Peyer's patch (tissue), 4 donors: ENCODE data around the gene SFXN3. TPM values are rescaled to one million over a fixed set of nuclear protein-coding genes. Genes with fewer than 3 reads are reported as not detected.

Experiments
- DNase-seq, 3 donors: peaks; one replicate each; pipeline ENCODE4 v3.0.0-alpha.2; 2017 to 2019
- H3K27ac ChIP-seq, 4 donors: fragments of 200-600 bp; sonication (generic); one replicate each; pipeline ENCODE4 v1.5.1; 2016 to 2019
- H3K27me3 ChIP-seq, 2 donors: fragments of 200-600 bp; sonication (generic); one replicate each; pipeline ENCODE4 v1.5.1; 2019
- H3K36me3 ChIP-seq, 3 donors: fragments of 200-600 bp; sonication (generic); one replicate each; pipeline ENCODE4 v1.5.1; 2016 to 2019
- H3K4me1 ChIP-seq, 4 donors: fragments of 200-600 bp; sonication (generic); one replicate each; pipeline ENCODE4 v1.5.1; 2016 to 2019
- H3K4me3 ChIP-seq, 4 donors: fragments of 200-600 bp; sonication (generic); 1 replicate in 3 of 4; 2 replicates in 1 of 4; pipeline ENCODE4 v1.5.1; 2016 to 2019; ENCODE audit warnings: mild to moderate bottlenecking in 1 of 4
- H3K9me3 ChIP-seq, 4 donors: fragments of 200-600 bp; sonication (generic); one replicate each; pipeline ENCODE4 v1.5.1; 2016 to 2019; ENCODE audit warnings: mild to moderate bottlenecking in 1 of 4
- CTCF ChIP-seq, 6 experiments: fragments of 450-650 bp in 4 of 6; fragments of 200-600 bp in 2 of 6; sonication (generic) in 1 of 6; IDR thresholded peaks; one replicate each; pipeline ENCODE4 v1.5.1; 2017 to 2019; ENCODE audit warnings: antibody characterized with exemption in 6 of 6, mild to moderate bottlenecking in 3 of 6, moderate library complexity in 1 of 6
- POLR2A ChIP-seq, 2 donors: fragments of 450-650 bp; IDR thresholded peaks; one replicate each; pipeline ENCODE4 v1.5.1; 2017; ENCODE audit warnings: antibody characterized with exemption in 2 of 2, mild to moderate bottlenecking in 2 of 2, moderate library complexity in 2 of 2
- total RNA-seq, 4 donors: library from RNA; depleted of rRNA; stranded (reverse); fragments of >200 nt; gene quantifications; one replicate each; pipeline ENCODE4 v1.1.0, GENCODE V29; 2016

Gene SFXN3
- total RNA-seq, 4 donors from 2014 or later: 165 to 772 (median 494) TPM

GRCh38 chr10:101047961-101048892 is 17.2 kb downstream of the SFXN3 start:
- TF ChIP-seq POLR2A (IDR thresholded peaks at IDR 0.05) (no peak), CTCF (IDR thresholded peaks at IDR 0.05) (peak in 3 of 6 experiments; percentile 5 to 16 (median 11))
- Histone ChIP-seq H3K27me3 (peaks cover 0 to 9% of the 10 kb centered on the region in 2 donors), H3K27ac (no peak overlapping the region), H3K4me3 (peak overlapping the region in 1 of 4 donors; percentile 16), H3K9me3 (no peaks in the 10 kb centered on the region), H3K36me3 (no peaks in the 10 kb centered on the region), H3K4me1 (peaks cover 0 to 19% (median 3%) of the 10 kb centered on the region in 4 donors)
- no peak for DNase-seq

DNA sequence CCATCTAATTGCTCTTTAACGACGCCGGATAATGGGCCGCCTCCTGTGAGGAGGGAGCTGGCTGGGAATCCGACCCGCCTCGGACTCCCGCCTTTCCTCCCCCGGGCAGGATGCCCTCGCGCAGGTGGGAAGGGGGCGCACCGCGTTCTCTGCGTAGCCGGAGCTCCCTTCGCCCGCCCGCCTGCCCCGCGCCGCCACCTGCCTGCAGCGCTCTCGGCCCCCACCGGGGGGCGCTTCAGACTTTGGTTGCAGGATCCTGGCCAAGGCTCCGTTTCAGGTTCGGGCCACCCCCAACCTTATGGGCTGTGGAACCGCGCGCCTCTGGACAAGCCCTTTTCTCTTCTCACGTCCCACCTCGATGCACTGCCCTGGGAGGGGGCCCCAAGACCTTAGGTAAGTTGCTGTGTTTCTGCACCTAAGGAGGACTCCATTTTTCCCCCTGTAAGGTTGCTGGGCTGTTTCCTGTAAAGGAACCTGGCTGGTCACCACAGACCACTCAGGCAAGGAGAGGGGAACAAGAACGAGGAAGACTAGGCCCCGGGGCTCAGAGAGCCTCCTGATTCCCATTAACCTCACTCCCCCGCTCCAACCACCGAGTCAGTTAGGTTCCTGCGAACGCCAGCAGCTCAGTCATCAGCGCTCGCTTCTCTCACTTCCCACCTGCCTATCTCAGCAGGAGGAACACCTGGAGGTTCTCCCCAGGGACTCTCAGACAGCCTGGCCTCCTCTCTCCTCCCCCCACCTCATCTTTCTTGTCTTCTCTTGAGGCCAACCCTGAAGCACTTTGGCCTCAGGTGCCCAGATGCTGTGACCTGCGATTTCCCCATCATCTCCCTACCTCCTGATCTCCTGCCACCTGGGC is 19.4 kb downstream of the SFXN3 start:
- peak overlapping the region in 3 of 4 donors; percentile 9 to 30 (median 16) for H3K4me3 ChIP-seq
- no peaks in the 10 kb centered on the region for H3K9me3 ChIP-seq
- H3K27ac ChIP-seq: no peak overlapping the region
- H3K4me1 ChIP-seq: peaks cover 0 to 19% (median 3%) of the 10 kb centered on the region in 4 donors
- peak; percentile 72 to 89 (median 85) for DNase-seq
- H3K27me3 ChIP-seq: peaks cover 0 to 9% of the 10 kb centered on the region in 2 donors
- H3K36me3 ChIP-seq: no peaks in the 10 kb centered on the region
- peak; percentile 72 to 90 (median 82) for TF ChIP-seq CTCF (IDR thresholded peaks at IDR 0.05)
- TF ChIP-seq POLR2A (IDR thresholded peaks at IDR 0.05): no peak

DNA sequence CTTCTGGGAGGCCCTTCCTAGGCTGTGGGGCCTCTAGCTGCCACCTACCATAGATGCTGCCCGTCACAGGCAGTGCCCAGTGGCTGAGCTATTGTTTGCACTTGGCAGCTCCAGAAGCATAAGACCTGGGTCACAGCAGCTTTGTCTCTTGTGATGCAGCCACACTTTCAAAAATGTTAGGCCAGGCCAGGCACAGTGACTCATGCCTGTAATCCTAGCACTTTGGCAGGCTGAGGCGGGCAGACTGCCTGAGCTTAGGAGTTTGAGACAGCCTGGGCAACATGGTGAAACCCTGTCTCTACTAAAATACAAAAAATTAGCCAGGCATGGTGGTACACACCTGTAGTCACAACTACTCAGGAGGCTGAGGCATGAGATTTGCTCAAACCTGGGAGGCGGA is 21.3 kb downstream of the SFXN3 start:
- TF ChIP-seq CTCF (IDR thresholded peaks at IDR 0.05) (no peak), POLR2A (IDR thresholded peaks at IDR 0.05) (no peak)
- DNase-seq: no peak
- Histone ChIP-seq H3K4me3 (no peak overlapping the region), H3K36me3 (no peaks in the 10 kb centered on the region), H3K27me3 (peaks cover 0 to 9% of the 10 kb centered on the region in 2 donors), H3K9me3 (no peaks in the 10 kb centered on the region), H3K4me1 (peaks cover 0 to 25% (median 4%) of the 10 kb centered on the region in 4 donors), H3K27ac (no peak overlapping the region)

DNA sequence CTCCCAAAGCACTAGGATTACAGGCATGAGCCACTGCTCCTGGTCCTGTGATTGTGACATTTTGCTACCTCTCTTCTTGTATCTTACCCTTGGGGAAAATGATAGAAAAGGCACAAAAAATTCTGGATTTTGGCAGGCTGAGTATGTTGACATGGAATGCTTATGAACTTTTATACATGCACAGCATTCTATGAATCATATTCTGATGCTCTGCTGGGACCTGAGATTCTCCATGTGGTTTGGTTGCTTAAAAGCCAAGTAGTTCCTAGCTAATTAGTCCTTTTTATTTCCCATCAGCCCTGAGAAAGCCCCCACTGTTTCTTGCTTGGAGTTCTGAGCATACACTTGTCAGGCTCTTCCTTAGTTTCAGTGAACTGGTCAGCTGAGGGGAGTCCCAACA is 22.5 kb downstream of the SFXN3 start:
- TF ChIP-seq POLR2A (IDR thresholded peaks at IDR 0.05): no peak
- no peak for TF ChIP-seq CTCF (IDR thresholded peaks at IDR 0.05)
- Histone ChIP-seq H3K27me3 (peaks cover 0 to 9% of the 10 kb centered on the region in 2 donors), H3K27ac (no peak overlapping the region), H3K4me3 (no peak overlapping the region), H3K4me1 (peaks cover 0 to 19% (median 4%) of the 10 kb centered on the region in 4 donors), H3K36me3 (no peaks in the 10 kb centered on the region), H3K9me3 (no peaks in the 10 kb centered on the region)
- DNase-seq: no peak

- TF ChIP-seq CTCF (IDR thresholded peaks at IDR 0.05): no peak
- no peak for TF ChIP-seq POLR2A (IDR thresholded peaks at IDR 0.05)
- Histone ChIP-seq H3K27ac (peak overlapping the region in 2 of 4 donors; percentile 58 to 79), H3K36me3 (no peaks in the 10 kb centered on the region)
Observed at GRCh38 chr10:101054351-101054750, 23.3 kb downstream of the SFXN3 start.

More at GRCh38 chr10:101054351-101054750, 23.3 kb downstream of the SFXN3 start:
- H3K9me3 ChIP-seq: no peaks in the 10 kb centered on the region
- peaks cover 0 to 18% (median 4%) of the 10 kb centered on the region in 4 donors for H3K4me1 ChIP-seq
- H3K4me3 ChIP-seq: no peak overlapping the region
- peaks cover 0 to 7% of the 10 kb centered on the region in 2 donors for H3K27me3 ChIP-seq
- no peak for DNase-seq
